K562 (cell line): ENCODE data around the gene MRTFB. TPM values are rescaled to one million over a fixed set of nuclear protein-coding genes. Genes with fewer than 3 reads are reported as not detected.
A peak's percentile ranks its signal among the peaks of the same experiment; 100 is the strongest.

ENCODE experiments used
- GATAD2A ChIP-seq: fragments of 450-650 bp; IDR thresholded peaks from 2 replicates; pipeline ENCODE4 v1.6.1; 2017
- ILF3 ChIP-seq: fragments of 450-650 bp; IDR thresholded peaks from 2 replicates; pipeline ENCODE4 v1.6.1; 2018; ENCODE audit warnings: antibody characterized with exemption, mild to moderate bottlenecking, moderate library complexity, borderline replicate concordance
- PRPF4 ChIP-seq: fragments of 200-400 bp; formaldehyde crosslinking; IDR thresholded peaks from one replicate; pipeline ENCODE4 v1.6.1; 2017; ENCODE audit warnings: low read length, low read depth, mild to moderate bottlenecking; ENCODE audit not compliant: insufficient read depth, poor library complexity, severe bottlenecking
- RUNX1 ChIP-seq: sonication (generic); IDR thresholded peaks from 2 replicates; pipeline ENCODE4 v1.6.1; 2016; ENCODE audit warnings: antibody characterized with exemption, low read depth
- SUPT5H ChIP-seq: fragments of 450-650 bp; IDR thresholded peaks from 2 replicates; pipeline ENCODE4 v1.6.1; 2016
- ZNF124 ChIP-seq: sonication (generic); formaldehyde crosslinking; IDR thresholded peaks from 2 replicates; pipeline ENCODE4 v1.8.1; 2022; ENCODE audit warnings: missing genetic modification reagents
- ZNF282 ChIP-seq: sonication (generic); formaldehyde crosslinking; IDR thresholded peaks from 2 replicates; pipeline ENCODE4 v1.8.1; 2023; ENCODE audit warnings: missing genetic modification reagents
- ZNF668 ChIP-seq: fragments of 250-450 bp; sonication (Bioruptor Pico); IDR thresholded peaks from 2 replicates; pipeline ENCODE4 v1.8.0; 2022; ENCODE audit warnings: mild to moderate bottlenecking, inconsistent platforms
- polyA plus RNA-seq, 8 experiments: library from polyadenylated mRNA; depleted of rRNA in 4 of 8; stranded (reverse) in 5 of 8; unstranded in 3 of 8; fragments of >200 nt; fragmentation: Nextera tagmentation in 2 of 8; fragmentation: Illumina TruSeq in 1 of 8; extraction: Ambion mirVana in 2 of 8; extraction: Trizol in 1 of 8; gene quantifications; 2 replicates each; pipeline versions ENCODE4 v1.2.1 to v1.2.3, GENCODE V29; 2011 to 2014; ENCODE audit warnings: inconsistent platforms in 1 of 8, missing spikeins in 1 of 8
- total RNA-seq, 7 experiments: library from RNA; depleted of rRNA in 6 of 7; stranded (reverse); fragments of >200 nt in 6 of 7; fragmentation: Illumina TruSeq in 2 of 7; extraction: Trizol in 2 of 7; gene quantifications; 2 replicates each; pipeline versions ENCODE4 v1.2.1 to v1.2.3, GENCODE V29; 2011 to 2021; ENCODE audit warnings: low replicate concordance in 1 of 7
- TF ChIP-seq, protein P1 (sequence below): fragments of 450-650 bp; IDR thresholded peaks from 2 replicates; pipeline ENCODE4 v1.6.1; 2016; ENCODE audit warnings: mild to moderate bottlenecking
- TF ChIP-seq, protein P2 (sequence below): IDR thresholded peaks from 2 replicates; pipeline ENCODE4 v1.6.1; 2012; ENCODE audit warnings: low read depth, low read length, improper control_type of control experiment, borderline replicate concordance
- TF ChIP-seq, protein P3 (sequence below): fragments of 200-600 bp; sonication (generic); IDR thresholded peaks from one replicate; pipeline ENCODE4 v1.6.1; 2012; ENCODE audit warnings: mild to moderate bottlenecking, low read depth, low read length, inconsistent platforms

The MRTFB gene
- total and polyA plus RNA-seq, 9 of the 15 experiments (the other 6 are each of a cell fraction or from before 2014, with no cell fraction given), result 2.2 to 12.7 (median 7.0) TPM

DNA sequence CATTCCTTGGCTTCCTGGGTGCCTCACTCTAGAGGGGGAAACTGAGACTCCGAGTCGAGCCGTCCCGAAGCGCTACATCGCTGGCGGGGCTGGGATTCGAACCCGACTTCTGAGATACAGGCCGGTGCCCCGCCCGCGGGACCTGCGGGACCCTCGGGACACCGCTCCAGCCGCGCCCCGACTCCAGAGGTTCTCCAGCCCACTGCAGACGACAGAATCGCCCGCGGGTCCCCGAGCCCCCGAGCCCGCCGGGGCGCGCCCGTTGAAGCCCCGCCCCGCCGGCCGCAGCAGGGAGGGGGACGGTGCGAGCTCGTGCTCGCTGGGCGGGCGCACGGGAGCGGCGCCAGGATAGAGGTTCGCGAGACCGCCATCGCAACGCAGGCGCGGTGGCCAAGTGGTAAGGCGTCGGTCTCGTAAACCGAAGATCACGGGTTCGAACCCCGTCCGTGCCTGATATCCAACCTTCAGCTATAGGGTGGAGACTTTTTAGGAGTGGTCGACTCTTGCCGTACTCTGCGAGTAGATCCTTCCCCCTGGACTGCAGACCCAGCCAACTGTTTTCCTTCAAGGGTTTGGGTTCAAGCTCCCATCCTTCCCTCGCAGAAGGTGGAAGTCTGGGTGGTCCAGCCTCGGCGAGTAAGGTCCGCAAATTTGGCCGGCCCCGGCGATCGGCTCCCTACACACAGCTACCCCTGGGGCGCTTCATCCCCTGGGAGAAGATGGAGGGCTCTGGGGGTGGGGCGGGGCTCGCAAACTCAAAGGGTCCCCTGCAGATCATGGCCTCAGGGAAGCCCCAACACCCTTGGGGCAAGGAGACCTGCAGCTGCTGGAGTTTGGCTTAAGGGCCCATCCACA lies 214.6 kb downstream of the MRTFB start (continued):
- TF ChIP-seq, protein P1, sequence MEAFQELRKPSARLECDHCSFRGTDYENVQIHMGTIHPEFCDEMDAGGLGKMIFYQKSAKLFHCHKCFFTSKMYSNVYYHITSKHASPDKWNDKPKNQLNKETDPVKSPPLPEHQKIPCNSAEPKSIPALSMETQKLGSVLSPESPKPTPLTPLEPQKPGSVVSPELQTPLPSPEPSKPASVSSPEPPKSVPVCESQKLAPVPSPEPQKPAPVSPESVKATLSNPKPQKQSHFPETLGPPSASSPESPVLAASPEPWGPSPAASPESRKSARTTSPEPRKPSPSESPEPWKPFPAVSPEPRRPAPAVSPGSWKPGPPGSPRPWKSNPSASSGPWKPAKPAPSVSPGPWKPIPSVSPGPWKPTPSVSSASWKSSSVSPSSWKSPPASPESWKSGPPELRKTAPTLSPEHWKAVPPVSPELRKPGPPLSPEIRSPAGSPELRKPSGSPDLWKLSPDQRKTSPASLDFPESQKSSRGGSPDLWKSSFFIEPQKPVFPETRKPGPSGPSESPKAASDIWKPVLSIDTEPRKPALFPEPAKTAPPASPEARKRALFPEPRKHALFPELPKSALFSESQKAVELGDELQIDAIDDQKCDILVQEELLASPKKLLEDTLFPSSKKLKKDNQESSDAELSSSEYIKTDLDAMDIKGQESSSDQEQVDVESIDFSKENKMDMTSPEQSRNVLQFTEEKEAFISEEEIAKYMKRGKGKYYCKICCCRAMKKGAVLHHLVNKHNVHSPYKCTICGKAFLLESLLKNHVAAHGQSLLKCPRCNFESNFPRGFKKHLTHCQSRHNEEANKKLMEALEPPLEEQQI, result no peak
- TF ChIP-seq, protein P2, sequence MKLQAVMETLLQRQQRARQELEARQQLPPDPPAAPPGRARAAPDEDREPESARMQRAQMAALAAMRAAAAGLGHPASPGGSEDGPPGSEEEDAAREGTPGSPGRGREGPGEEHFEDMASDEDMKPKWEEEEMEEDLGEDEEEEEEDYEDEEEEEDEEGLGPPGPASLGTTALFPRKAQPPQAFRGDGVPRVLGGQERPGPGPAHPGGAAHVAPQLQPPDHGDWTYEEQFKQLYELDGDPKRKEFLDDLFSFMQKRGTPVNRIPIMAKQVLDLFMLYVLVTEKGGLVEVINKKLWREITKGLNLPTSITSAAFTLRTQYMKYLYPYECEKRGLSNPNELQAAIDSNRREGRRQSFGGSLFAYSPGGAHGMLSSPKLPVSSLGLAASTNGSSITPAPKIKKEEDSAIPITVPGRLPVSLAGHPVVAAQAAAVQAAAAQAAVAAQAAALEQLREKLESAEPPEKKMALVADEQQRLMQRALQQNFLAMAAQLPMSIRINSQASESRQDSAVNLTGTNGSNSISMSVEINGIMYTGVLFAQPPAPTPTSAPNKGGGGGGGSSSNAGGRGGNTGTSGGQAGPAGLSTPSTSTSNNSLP, result no peak
- TF ChIP-seq ZNF668 (CRISPR knock-in tag), result no peak
- no peak for TF ChIP-seq ZNF124 (CRISPR knock-in tag)
- TF ChIP-seq RUNX1, result no peak
- peak; percentile 61; the same call in 1 of the 2 replicates for TF ChIP-seq ILF3
- TF ChIP-seq, protein P3, sequence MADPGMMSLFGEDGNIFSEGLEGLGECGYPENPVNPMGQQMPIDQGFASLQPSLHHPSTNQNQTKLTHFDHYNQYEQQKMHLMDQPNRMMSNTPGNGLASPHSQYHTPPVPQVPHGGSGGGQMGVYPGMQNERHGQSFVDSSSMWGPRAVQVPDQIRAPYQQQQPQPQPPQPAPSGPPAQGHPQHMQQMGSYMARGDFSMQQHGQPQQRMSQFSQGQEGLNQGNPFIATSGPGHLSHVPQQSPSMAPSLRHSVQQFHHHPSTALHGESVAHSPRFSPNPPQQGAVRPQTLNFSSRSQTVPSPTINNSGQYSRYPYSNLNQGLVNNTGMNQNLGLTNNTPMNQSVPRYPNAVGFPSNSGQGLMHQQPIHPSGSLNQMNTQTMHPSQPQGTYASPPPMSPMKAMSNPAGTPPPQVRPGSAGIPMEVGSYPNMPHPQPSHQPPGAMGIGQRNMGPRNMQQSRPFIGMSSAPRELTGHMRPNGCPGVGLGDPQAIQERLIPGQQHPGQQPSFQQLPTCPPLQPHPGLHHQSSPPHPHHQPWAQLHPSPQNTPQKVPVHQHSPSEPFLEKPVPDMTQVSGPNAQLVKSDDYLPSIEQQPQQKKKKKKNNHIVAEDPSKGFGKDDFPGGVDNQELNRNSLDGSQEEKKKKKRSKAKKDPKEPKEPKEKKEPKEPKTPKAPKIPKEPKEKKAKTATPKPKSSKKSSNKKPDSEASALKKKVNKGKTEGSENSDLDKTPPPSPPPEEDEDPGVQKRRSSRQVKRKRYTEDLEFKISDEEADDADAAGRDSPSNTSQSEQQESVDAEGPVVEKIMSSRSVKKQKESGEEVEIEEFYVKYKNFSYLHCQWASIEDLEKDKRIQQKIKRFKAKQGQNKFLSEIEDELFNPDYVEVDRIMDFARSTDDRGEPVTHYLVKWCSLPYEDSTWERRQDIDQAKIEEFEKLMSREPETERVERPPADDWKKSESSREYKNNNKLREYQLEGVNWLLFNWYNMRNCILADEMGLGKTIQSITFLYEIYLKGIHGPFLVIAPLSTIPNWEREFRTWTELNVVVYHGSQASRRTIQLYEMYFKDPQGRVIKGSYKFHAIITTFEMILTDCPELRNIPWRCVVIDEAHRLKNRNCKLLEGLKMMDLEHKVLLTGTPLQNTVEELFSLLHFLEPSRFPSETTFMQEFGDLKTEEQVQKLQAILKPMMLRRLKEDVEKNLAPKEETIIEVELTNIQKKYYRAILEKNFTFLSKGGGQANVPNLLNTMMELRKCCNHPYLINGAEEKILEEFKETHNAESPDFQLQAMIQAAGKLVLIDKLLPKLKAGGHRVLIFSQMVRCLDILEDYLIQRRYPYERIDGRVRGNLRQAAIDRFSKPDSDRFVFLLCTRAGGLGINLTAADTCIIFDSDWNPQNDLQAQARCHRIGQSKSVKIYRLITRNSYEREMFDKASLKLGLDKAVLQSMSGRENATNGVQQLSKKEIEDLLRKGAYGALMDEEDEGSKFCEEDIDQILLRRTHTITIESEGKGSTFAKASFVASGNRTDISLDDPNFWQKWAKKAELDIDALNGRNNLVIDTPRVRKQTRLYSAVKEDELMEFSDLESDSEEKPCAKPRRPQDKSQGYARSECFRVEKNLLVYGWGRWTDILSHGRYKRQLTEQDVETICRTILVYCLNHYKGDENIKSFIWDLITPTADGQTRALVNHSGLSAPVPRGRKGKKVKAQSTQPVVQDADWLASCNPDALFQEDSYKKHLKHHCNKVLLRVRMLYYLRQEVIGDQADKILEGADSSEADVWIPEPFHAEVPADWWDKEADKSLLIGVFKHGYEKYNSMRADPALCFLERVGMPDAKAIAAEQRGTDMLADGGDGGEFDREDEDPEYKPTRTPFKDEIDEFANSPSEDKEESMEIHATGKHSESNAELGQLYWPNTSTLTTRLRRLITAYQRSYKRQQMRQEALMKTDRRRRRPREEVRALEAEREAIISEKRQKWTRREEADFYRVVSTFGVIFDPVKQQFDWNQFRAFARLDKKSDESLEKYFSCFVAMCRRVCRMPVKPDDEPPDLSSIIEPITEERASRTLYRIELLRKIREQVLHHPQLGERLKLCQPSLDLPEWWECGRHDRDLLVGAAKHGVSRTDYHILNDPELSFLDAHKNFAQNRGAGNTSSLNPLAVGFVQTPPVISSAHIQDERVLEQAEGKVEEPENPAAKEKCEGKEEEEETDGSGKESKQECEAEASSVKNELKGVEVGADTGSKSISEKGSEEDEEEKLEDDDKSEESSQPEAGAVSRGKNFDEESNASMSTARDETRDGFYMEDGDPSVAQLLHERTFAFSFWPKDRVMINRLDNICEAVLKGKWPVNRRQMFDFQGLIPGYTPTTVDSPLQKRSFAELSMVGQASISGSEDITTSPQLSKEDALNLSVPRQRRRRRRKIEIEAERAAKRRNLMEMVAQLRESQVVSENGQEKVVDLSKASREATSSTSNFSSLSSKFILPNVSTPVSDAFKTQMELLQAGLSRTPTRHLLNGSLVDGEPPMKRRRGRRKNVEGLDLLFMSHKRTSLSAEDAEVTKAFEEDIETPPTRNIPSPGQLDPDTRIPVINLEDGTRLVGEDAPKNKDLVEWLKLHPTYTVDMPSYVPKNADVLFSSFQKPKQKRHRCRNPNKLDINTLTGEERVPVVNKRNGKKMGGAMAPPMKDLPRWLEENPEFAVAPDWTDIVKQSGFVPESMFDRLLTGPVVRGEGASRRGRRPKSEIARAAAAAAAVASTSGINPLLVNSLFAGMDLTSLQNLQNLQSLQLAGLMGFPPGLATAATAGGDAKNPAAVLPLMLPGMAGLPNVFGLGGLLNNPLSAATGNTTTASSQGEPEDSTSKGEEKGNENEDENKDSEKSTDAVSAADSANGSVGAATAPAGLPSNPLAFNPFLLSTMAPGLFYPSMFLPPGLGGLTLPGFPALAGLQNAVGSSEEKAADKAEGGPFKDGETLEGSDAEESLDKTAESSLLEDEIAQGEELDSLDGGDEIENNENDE, result no peak
- TF ChIP-seq GATAD2A, result 0 out of 2 replicates have a peak, but pooled peaks have one; percentile 54
- no peak for TF ChIP-seq PRPF4
- no peak for TF ChIP-seq SUPT5H
- TF ChIP-seq ZNF282 (CRISPR knock-in tag), result no peak
